TTC549 (cell line): ENCODE measurements around the gene FAM117A.
"Not testable (repeated sequence)": the region's sequence is repeated elsewhere in the genome, so short reads cannot be mapped to it uniquely, and the experiment has no call there.

ENCODE experiments used
- FAIRE-seq: peaks from 2 replicates; lab custom pipeline; 2012; peaks lifted over from hg19 to GRCh38; lab: Jason Lieb, UNC

Gene FAM117A

GRCh38 chr17:49739641-49740271 is 24.2 kb downstream of the FAM117A start:
- no peak for FAIRE-seq

GRCh38 chr17:49738456-49739163 is 25.3 kb downstream of the FAM117A start:
- FAIRE-seq, result no peak

- no peak for FAIRE-seq
Observed at GRCh38 chr17:49734515-49735490, 29.1 kb downstream of the FAM117A start.

- no peak for FAIRE-seq
Observed at GRCh38 chr17:49731435-49731831, 32.5 kb downstream of the FAM117A start.

GRCh38 chr17:49730785-49731434 is 33.0 kb downstream of the FAM117A start:
- FAIRE-seq, result no peak

GRCh38 chr17:49730078-49730784 is 33.7 kb downstream of the FAM117A start:
- FAIRE-seq, result no peak

GRCh38 chr17:49729069-49729468 is 34.9 kb downstream of the FAM117A start:
- FAIRE-seq, result no peak

GRCh38 chr17:49728425-49728824 is 35.5 kb downstream of the FAM117A start:
- no peak for FAIRE-seq

GRCh38 chr17:49727380-49727779 is 36.6 kb downstream of the FAM117A start:
- FAIRE-seq, result no peak

- FAIRE-seq, result no peak
Observed at GRCh38 chr17:49725452-49726130, 38.3 kb downstream of the FAM117A start.

- FAIRE-seq, result not testable (repeated sequence)
Observed at GRCh38 chr17:49724552-49724951, 39.4 kb downstream of the FAM117A start.

GRCh38 chr17:49723423-49723822 is 40.5 kb downstream of the FAM117A start:
- FAIRE-seq, result no peak

GRCh38 chr17:49722066-49722465 is 41.9 kb downstream of the FAM117A start:
- no peak for FAIRE-seq

GRCh38 chr17:49717371-49717861 is 46.5 kb downstream of the FAM117A start:
- FAIRE-seq, result no peak

GRCh38 chr17:49716668-49717364 is 47.1 kb downstream of the FAM117A start:
- FAIRE-seq, result no peak

GRCh38 chr17:49715717-49716279 is 48.1 kb downstream of the FAM117A start:
- no peak for FAIRE-seq

- no peak for FAIRE-seq
Observed at GRCh38 chr17:49715216-49715615, 48.7 kb downstream of the FAM117A start.

GRCh38 chr17:49708515-49709183 is 55.3 kb downstream of the FAM117A start:
- no peak for FAIRE-seq
